SJSA1 (cell line): Measurements from ENCODE around the gene URB2. TPM values are rescaled to one million over a fixed set of nuclear protein-coding genes. Genes with fewer than 3 reads are reported as not detected.
"Not testable (repeated sequence)": the region's sequence is repeated elsewhere in the genome, so short reads cannot be mapped to it uniquely, and the experiment has no call there.

Source experiments
- DNase-seq, 2 experiments: peaks; one replicate each; pipeline ENCODE4 v3.0.0-alpha.2; 2015 to 2020; ENCODE audit warnings: low spot score in 2 of 2, low read depth in 1 of 2
- H3K27ac ChIP-seq: fragments of 250-450 bp; sonication (Bioruptor Pico); 2 replicates; pipeline ENCODE4 v1.5.1; 2020; ENCODE audit warnings: mild to moderate bottlenecking, moderate library complexity
- H3K27me3 ChIP-seq: fragments of 250-450 bp; sonication (Bioruptor Pico); replicated peaks from 2 replicates; pipeline ENCODE4 v1.5.1; 2020; ENCODE audit warnings: mild to moderate bottlenecking, moderate library complexity
- H3K36me3 ChIP-seq: fragments of 250-450 bp; sonication (Bioruptor Pico); 2 replicates; pipeline ENCODE4 v1.5.1; 2020; ENCODE audit warnings: mild to moderate bottlenecking
- H3K4me1 ChIP-seq: fragments of 250-450 bp; sonication (Bioruptor Pico); replicated peaks from 2 replicates; pipeline ENCODE4 v1.6.1; 2021; ENCODE audit warnings: mild to moderate bottlenecking
- H3K4me3 ChIP-seq: fragments of 250-450 bp; sonication (Bioruptor Pico); 2 replicates; pipeline ENCODE4 v1.5.1; 2020; ENCODE audit warnings: mild to moderate bottlenecking
- H3K9me3 ChIP-seq: fragments of 250-450 bp; sonication (Bioruptor Pico); replicated peaks from 2 replicates; pipeline ENCODE4 v1.5.1; 2020; ENCODE audit warnings: mild to moderate bottlenecking
- total RNA-seq: library from RNA; depleted of rRNA; stranded (reverse); fragments of >200 nt; shearing (Covaris generic); gene quantifications from 2 replicates; pipeline ENCODE4 v1.2.3, GENCODE V29; 2014

URB2 gene
- total RNA-seq, 1 experiment from 2014 or later, result 15.2 TPM

- peaks cover 16% of the 10 kb centered on the region for H3K4me1 ChIP-seq
- not testable (repeated sequence) for H3K27ac ChIP-seq, H3K27me3 ChIP-seq, H3K9me3 ChIP-seq, H3K4me3 ChIP-seq, DNase-seq
- peaks cover 11% of the 10 kb centered on the region for H3K36me3 ChIP-seq
These were observed 3.4 kb upstream of the URB2 start for GRCh38 chr1:229622641-229623120.

- H3K4me3 ChIP-seq, result no peak overlapping the region
- no peak overlapping the region for H3K27ac ChIP-seq
- peaks cover 3% of the 10 kb centered on the region; the same call in 1 of the 2 replicates for H3K9me3 ChIP-seq
- H3K4me1 ChIP-seq, result peaks cover 16% of the 10 kb centered on the region
- DNase-seq, result no peak
- no peaks in the 10 kb centered on the region for H3K27me3 ChIP-seq
- peaks cover 11% of the 10 kb centered on the region for H3K36me3 ChIP-seq
These were observed 2.8 kb upstream of the URB2 start for GRCh38 chr1:229623225-229623624.

DNA sequence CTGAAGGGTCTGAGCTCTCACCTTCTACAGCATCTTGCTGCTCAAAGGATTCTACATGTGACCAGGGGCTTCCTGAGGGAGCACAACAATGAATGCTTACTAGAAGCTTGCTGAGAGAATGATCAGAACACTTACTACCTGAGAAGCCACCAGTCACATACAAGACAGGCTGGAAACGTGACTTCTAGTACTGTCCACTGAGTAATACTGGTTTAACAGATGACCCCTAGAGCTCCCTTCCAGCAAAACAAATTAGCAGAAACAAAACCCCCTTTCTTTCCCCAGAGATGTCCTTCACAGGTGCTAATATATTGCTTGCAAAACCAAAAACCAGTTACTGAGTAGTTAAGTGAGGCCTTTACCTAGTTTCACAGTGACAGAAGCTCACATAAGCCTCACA, 2.2 kb upstream of the URB2 start:
- Histone ChIP-seq H3K9me3 (peaks cover 3% of the 10 kb centered on the region; the same call in 1 of the 2 replicates), H3K27ac (no peak overlapping the region), H3K27me3 (no peaks in the 10 kb centered on the region), H3K4me1 (peaks cover 16% of the 10 kb centered on the region), H3K4me3 (no peak overlapping the region), H3K36me3 (peaks cover 12% of the 10 kb centered on the region)
- no peak for DNase-seq

DNA sequence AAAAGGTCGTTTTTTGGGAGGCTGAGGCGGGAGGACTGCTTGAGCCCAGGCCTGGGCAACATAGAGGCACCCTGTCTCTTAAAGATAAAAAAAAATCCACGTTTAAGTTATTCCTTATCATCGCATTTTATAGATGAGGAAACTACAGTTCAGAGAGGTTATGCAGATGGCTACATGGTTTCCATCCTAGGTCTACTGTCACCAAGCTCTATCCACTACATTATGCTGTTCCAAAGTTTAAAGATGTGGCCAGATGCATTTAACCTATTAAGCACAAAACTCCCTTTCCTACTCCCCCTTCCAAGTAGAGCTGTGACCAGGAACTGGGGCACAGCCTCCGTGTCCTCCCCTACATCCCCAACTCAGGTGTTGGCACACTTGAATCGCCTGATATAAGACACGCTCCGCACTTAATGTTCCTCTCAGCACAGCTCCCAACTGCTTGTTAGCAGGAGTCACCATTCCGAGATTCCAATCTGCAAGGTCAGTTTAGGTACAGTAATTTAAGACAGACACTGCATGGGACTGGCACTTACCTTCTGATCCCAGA, 1.5 kb upstream of the URB2 start:
- peaks cover 17% of the 10 kb centered on the region for H3K36me3 ChIP-seq
- H3K27me3 ChIP-seq, result no peaks in the 10 kb centered on the region
- no peak for DNase-seq
- H3K4me3 ChIP-seq, result peak overlapping the region; percentile 98
- peaks cover 3% of the 10 kb centered on the region; the same call in 1 of the 2 replicates for H3K9me3 ChIP-seq
- H3K4me1 ChIP-seq, result peaks cover 16% of the 10 kb centered on the region
- H3K27ac ChIP-seq, result no peak overlapping the region

GRCh38 chr1:229625071-229625914, 754 bp upstream of the URB2 start:
- DNase-seq, result peak in 1 of 2 experiments; percentile 50
- peak overlapping the region; percentile 58 for H3K27ac ChIP-seq
- peaks cover 3% of the 10 kb centered on the region; the same call in 1 of the 2 replicates for H3K9me3 ChIP-seq
- H3K36me3 ChIP-seq, result peaks cover 24% of the 10 kb centered on the region
- peak overlapping the region; percentile 98 for H3K4me3 ChIP-seq
- peaks cover 16% of the 10 kb centered on the region for H3K4me1 ChIP-seq
- no peaks in the 10 kb centered on the region for H3K27me3 ChIP-seq

DNA sequence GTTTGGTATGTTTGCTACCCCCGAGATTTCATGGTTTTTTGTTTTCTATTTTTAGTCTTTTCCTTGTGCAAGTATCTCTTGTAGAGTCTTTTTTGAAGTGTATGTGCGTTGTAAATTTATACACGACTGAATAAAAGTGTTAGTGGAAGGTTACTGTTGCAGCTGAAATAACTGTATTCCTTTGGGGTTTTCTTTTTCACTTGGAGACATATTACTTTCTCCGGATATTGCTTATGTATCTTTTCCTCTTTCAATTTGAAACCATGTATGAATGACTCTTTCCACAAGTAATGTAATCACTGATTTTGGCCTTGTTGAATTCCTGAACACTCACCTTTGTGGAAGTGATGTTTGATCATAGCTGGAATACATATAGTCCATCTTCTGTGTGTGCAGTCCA, 956 bp downstream of the URB2 start:
- peaks cover 13% of the 10 kb centered on the region for H3K4me1 ChIP-seq
- peak overlapping the region; percentile 98 for H3K4me3 ChIP-seq
- no peaks in the 10 kb centered on the region for H3K27me3 ChIP-seq
- peak in 1 of 2 experiments; percentile 6 for DNase-seq
- peaks cover 3% of the 10 kb centered on the region; the same call in 1 of the 2 replicates for H3K9me3 ChIP-seq
- peaks cover 33% of the 10 kb centered on the region for H3K36me3 ChIP-seq
- H3K27ac ChIP-seq, result no peak overlapping the region

- Histone ChIP-seq H3K36me3 (peaks cover 43% of the 10 kb centered on the region), H3K27me3 (no peaks in the 10 kb centered on the region), H3K9me3 (peaks cover 3% of the 10 kb centered on the region; the same call in 1 of the 2 replicates), H3K4me1 (peaks cover 11% of the 10 kb centered on the region), H3K27ac (no peak overlapping the region), H3K4me3 (no peak overlapping the region)
- DNase-seq, result no peak
These were observed 3.2 kb downstream of the URB2 start for GRCh38 chr1:229629261-229629660.

DNA sequence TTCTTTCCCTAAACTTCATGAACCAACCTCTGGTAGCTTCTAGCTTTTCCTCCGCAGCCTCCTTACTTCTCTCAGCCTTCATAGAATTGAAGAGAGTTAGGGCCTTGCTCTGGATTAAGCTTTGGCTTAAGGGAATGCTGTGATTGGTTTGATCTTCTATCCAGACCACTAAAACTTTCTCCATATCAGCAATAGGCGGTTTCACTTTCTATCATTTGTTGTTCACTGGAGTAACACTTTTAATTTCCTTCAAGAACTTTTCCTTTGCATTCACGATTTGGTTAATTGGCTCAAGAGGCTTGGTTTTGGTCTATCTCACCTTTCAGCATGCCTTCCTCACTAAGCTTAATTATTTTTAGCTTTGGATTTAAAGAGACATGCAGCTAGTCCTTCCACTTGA, 5.1 kb downstream of the URB2 start:
- Histone ChIP-seq H3K36me3 (peaks cover 55% of the 10 kb centered on the region), H3K9me3 (peaks cover 2% of the 10 kb centered on the region; the same call in 1 of the 2 replicates), H3K4me3 (no peak overlapping the region), H3K27me3 (no peaks in the 10 kb centered on the region), H3K4me1 (no peaks in the 10 kb centered on the region), H3K27ac (no peak overlapping the region)
- no peak for DNase-seq

DNA sequence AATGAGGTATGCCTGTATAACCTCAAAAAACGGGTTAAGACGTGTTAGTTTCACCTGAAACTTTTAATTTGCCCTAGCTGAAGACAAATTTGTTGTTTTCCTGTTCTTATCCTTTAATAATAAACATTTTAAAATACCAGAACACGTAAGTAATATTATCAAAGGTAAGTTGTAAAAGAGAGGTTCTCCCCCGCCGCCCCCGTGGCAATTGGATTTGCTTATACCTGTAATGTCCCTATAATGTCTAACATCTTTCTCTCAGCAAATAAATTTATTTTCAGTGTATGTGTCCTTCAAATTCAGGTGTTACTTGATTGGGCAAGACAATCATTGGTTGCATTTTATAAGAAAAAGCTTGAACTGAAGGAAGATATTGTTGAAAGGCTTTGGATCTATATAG, 5.9 kb downstream of the URB2 start:
- H3K9me3 ChIP-seq, result no peaks in the 10 kb centered on the region
- no peak overlapping the region for H3K27ac ChIP-seq
- DNase-seq, result no peak
- H3K27me3 ChIP-seq, result no peaks in the 10 kb centered on the region
- H3K4me3 ChIP-seq, result no peak overlapping the region
- peaks cover 61% of the 10 kb centered on the region for H3K36me3 ChIP-seq
- H3K4me1 ChIP-seq, result no peaks in the 10 kb centered on the region

- H3K4me1 ChIP-seq, result no peaks in the 10 kb centered on the region
- no peak overlapping the region for H3K27ac ChIP-seq
- DNase-seq, result no peak
- no peaks in the 10 kb centered on the region for H3K9me3 ChIP-seq
- no peak overlapping the region for H3K4me3 ChIP-seq
- peaks cover 78% of the 10 kb centered on the region for H3K36me3 ChIP-seq
- no peaks in the 10 kb centered on the region for H3K27me3 ChIP-seq
These were observed 10.0 kb downstream of the URB2 start for GRCh38 chr1:229636042-229636441.

- Histone ChIP-seq H3K4me3 (no peak overlapping the region), H3K36me3 (peaks cover 71% of the 10 kb centered on the region), H3K27ac (no peak overlapping the region), H3K4me1 (no peaks in the 10 kb centered on the region), H3K9me3 (no peaks in the 10 kb centered on the region), H3K27me3 (no peaks in the 10 kb centered on the region)
- no peak for DNase-seq
These were observed 11.7 kb downstream of the URB2 start for GRCh38 chr1:229637746-229638145.

- no peak for DNase-seq
- Histone ChIP-seq H3K27me3 (no peaks in the 10 kb centered on the region), H3K4me1 (no peaks in the 10 kb centered on the region), H3K36me3 (peaks cover 77% of the 10 kb centered on the region), H3K27ac (no peak overlapping the region), H3K4me3 (no peak overlapping the region), H3K9me3 (no peaks in the 10 kb centered on the region)
These were observed 14.4 kb downstream of the URB2 start for GRCh38 chr1:229640455-229640854.

- Histone ChIP-seq H3K27me3 (no peaks in the 10 kb centered on the region), H3K9me3 (no peaks in the 10 kb centered on the region), H3K4me3 (no peak overlapping the region), H3K27ac (no peak overlapping the region), H3K36me3 (peaks cover 77% of the 10 kb centered on the region), H3K4me1 (no peaks in the 10 kb centered on the region)
- DNase-seq, result no peak
These were observed 15.3 kb downstream of the URB2 start for GRCh38 chr1:229641306-229641705.

GRCh38 chr1:229642376-229642775, 16.3 kb downstream of the URB2 start:
- H3K27me3 ChIP-seq, result no peaks in the 10 kb centered on the region
- H3K4me1 ChIP-seq, result no peaks in the 10 kb centered on the region
- no peak overlapping the region for H3K4me3 ChIP-seq
- H3K9me3 ChIP-seq, result no peaks in the 10 kb centered on the region
- H3K36me3 ChIP-seq, result peaks cover 77% of the 10 kb centered on the region
- no peak for DNase-seq
- no peak overlapping the region for H3K27ac ChIP-seq
